Activated naive CD4-positive, alpha-beta T cell treated with anti-CD3 and anti-CD28 coated beads, Interleukin-2, amount 10 ng/mL, durations not matched to agents 7 days and 5 days (primary cell): ENCODE data around the gene OR13A1.
"Not testable (repeated sequence)": the region's sequence is repeated elsewhere in the genome, so short reads cannot be mapped to it uniquely, and the experiment has no call there.

ENCODE experiments used
- CTCF ChIA-PET: fragments of 350-600 bp; sonication (Branson Sonifier 250); formaldehyde crosslinking; loops from one replicate; lab custom pipeline; 2021; ENCODE audit warnings: antibody characterized with exemption; lab: Charles Lee
- DNase-seq: peaks from one replicate; pipeline ENCODE4 v3.0.0-alpha.2; 2020
- H3K27ac Mint-ChIP-seq: one replicate; pipeline ENCODE4 v1.8.0; 2021; ENCODE audit warnings: mild to moderate bottlenecking, moderate library complexity, mixed read lengths
- H3K27me3 Mint-ChIP-seq: one replicate; pipeline ENCODE4 v1.8.0; 2021; ENCODE audit warnings: mild to moderate bottlenecking, mixed read lengths
- H3K36me3 Mint-ChIP-seq: one replicate; pipeline ENCODE4 v1.8.0; 2021; ENCODE audit warnings: mixed read lengths
- H3K4me1 Mint-ChIP-seq: one replicate; pipeline ENCODE4 v1.8.0; 2021; ENCODE audit warnings: mixed read lengths
- H3K4me3 Mint-ChIP-seq: one replicate; pipeline ENCODE4 v1.8.0; 2021; ENCODE audit warnings: mild to moderate bottlenecking, moderate library complexity, mixed read lengths
- H3K9me3 Mint-ChIP-seq: one replicate; pipeline ENCODE4 v1.8.0; 2021; ENCODE audit warnings: mixed read lengths

Gene OR13A1

GRCh38 chr10:45319702-45320101 is 4.3 kb upstream of the OR13A1 start:
- CTCF ChIA-PET, result no interaction called here
- peaks cover 8% of the 10 kb centered on the region for H3K9me3 Mint-ChIP-seq
- H3K4me3 Mint-ChIP-seq, result no peak overlapping the region
- no peak for DNase-seq
- H3K27me3 Mint-ChIP-seq, result peaks cover 25% of the 10 kb centered on the region
- no peaks in the 10 kb centered on the region for H3K36me3 Mint-ChIP-seq
- H3K27ac Mint-ChIP-seq, result no peak overlapping the region
- H3K4me1 Mint-ChIP-seq, result no peaks in the 10 kb centered on the region

- Mint-ChIP-seq H3K36me3 (no peaks in the 10 kb centered on the region), H3K9me3 (no peaks in the 10 kb centered on the region), H3K27ac (no peak overlapping the region), H3K27me3 (peaks cover 23% of the 10 kb centered on the region), H3K4me3 (no peak overlapping the region), H3K4me1 (no peaks in the 10 kb centered on the region)
- DNase-seq, result no peak
- CTCF ChIA-PET, result no interaction called here
Measured at GRCh38 chr10:45313264-45313873, 2.0 kb downstream of the OR13A1 start.

GRCh38 chr10:45308707-45309106 is 6.7 kb downstream of the OR13A1 start:
- Mint-ChIP-seq H3K36me3 (no peaks in the 10 kb centered on the region), H3K27me3 (peaks cover 30% of the 10 kb centered on the region), H3K4me3 (no peak overlapping the region), H3K9me3 (no peaks in the 10 kb centered on the region), H3K4me1 (no peaks in the 10 kb centered on the region), H3K27ac (no peak overlapping the region)
- CTCF ChIA-PET, result interaction anchor here (1.3 kb wide), 1 partner anchor 156 kb away, joined by 4 read pairs; no protein-coding TSS in a partner anchor
- DNase-seq, result no peak

GRCh38 chr10:45302573-45302972 is 12.8 kb downstream of the OR13A1 start:
- Mint-ChIP-seq H3K36me3 (no peaks in the 10 kb centered on the region), H3K27me3 (peaks cover 45% of the 10 kb centered on the region)

GRCh38 chr10:45298341-45298955 is 17.0 kb downstream of the OR13A1 start:
- H3K9me3 Mint-ChIP-seq, DNase-seq, H3K4me1 Mint-ChIP-seq, H3K4me3 Mint-ChIP-seq, H3K36me3 Mint-ChIP-seq, CTCF ChIA-PET, H3K27ac Mint-ChIP-seq: not testable (repeated sequence)
- peaks cover 46% of the 10 kb centered on the region for H3K27me3 Mint-ChIP-seq

More at GRCh38 chr10:45302573-45302972, 12.8 kb downstream of the OR13A1 start:
- CTCF ChIA-PET, result no interaction called here
- no peak overlapping the region for H3K27ac Mint-ChIP-seq
- no peaks in the 10 kb centered on the region for H3K9me3 Mint-ChIP-seq
- DNase-seq, result no peak
- no peak overlapping the region for H3K4me3 Mint-ChIP-seq
- peaks cover 6% of the 10 kb centered on the region for H3K4me1 Mint-ChIP-seq

- CTCF ChIA-PET, result no interaction called here
Measured at GRCh38 chr10:45294681-45295080, 20.7 kb downstream of the OR13A1 start.

GRCh38 chr10:45286980-45287379 is 28.4 kb downstream of the OR13A1 start:
- Mint-ChIP-seq H3K4me1 (peaks cover 7% of the 10 kb centered on the region), H3K4me3 (no peak overlapping the region), H3K27me3 (peaks cover 9% of the 10 kb centered on the region), H3K9me3 (peaks cover 3% of the 10 kb centered on the region), H3K27ac (no peak overlapping the region), H3K36me3 (no peaks in the 10 kb centered on the region)
- CTCF ChIA-PET, result no interaction called here
- no peak for DNase-seq

More at GRCh38 chr10:45294681-45295080, 20.7 kb downstream of the OR13A1 start:
- H3K9me3 Mint-ChIP-seq, result no peaks in the 10 kb centered on the region
- H3K27me3 Mint-ChIP-seq, result peaks cover 37% of the 10 kb centered on the region
- H3K4me1 Mint-ChIP-seq, result peaks cover 18% of the 10 kb centered on the region
- no peak overlapping the region for H3K27ac Mint-ChIP-seq
- no peak overlapping the region for H3K4me3 Mint-ChIP-seq
- no peaks in the 10 kb centered on the region for H3K36me3 Mint-ChIP-seq
- no peak for DNase-seq

- H3K27ac Mint-ChIP-seq, result no peak overlapping the region
- peaks cover 16% of the 10 kb centered on the region for H3K27me3 Mint-ChIP-seq
- no peak for DNase-seq
- no peak overlapping the region for H3K4me3 Mint-ChIP-seq
- H3K36me3 Mint-ChIP-seq, result no peaks in the 10 kb centered on the region
- CTCF ChIA-PET, result interaction anchor here (1.0 to 1.5 kb wide), 2 partner anchors 57 to 183 kb away, joined by 4 to 5 read pairs; no protein-coding TSS in a partner anchor
- no peaks in the 10 kb centered on the region for H3K4me1 Mint-ChIP-seq
- peaks cover 3% of the 10 kb centered on the region for H3K9me3 Mint-ChIP-seq
Measured at GRCh38 chr10:45282061-45282460, 33.3 kb downstream of the OR13A1 start.

- CTCF ChIA-PET, result no interaction called here
- H3K27me3 Mint-ChIP-seq, result peaks cover 11% of the 10 kb centered on the region
- no peak overlapping the region for H3K4me3 Mint-ChIP-seq
- no peaks in the 10 kb centered on the region for H3K9me3 Mint-ChIP-seq
- H3K4me1 Mint-ChIP-seq, result no peaks in the 10 kb centered on the region
- no peaks in the 10 kb centered on the region for H3K36me3 Mint-ChIP-seq
- no peak overlapping the region for H3K27ac Mint-ChIP-seq
- DNase-seq, result no peak
Measured at GRCh38 chr10:45280113-45280760, 35.2 kb downstream of the OR13A1 start.

GRCh38 chr10:45279682-45280081 is 35.7 kb downstream of the OR13A1 start:
- CTCF ChIA-PET, result no interaction called here
- Mint-ChIP-seq H3K4me1 (no peaks in the 10 kb centered on the region), H3K4me3 (no peak overlapping the region), H3K9me3 (no peaks in the 10 kb centered on the region), H3K27me3 (peaks cover 12% of the 10 kb centered on the region), H3K27ac (no peak overlapping the region), H3K36me3 (no peaks in the 10 kb centered on the region)
- DNase-seq, result no peak

- Mint-ChIP-seq H3K27ac (no peak overlapping the region), H3K4me3 (no peak overlapping the region)
Measured at GRCh38 chr10:45278860-45279498, 36.4 kb downstream of the OR13A1 start.

GRCh38 chr10:45276146-45276545 is 39.3 kb downstream of the OR13A1 start:
- CTCF ChIA-PET, result interaction anchor here (0.6 kb wide), 1 partner anchor 41 kb away, joined by 4 read pairs; no protein-coding TSS in a partner anchor
- H3K27ac Mint-ChIP-seq, H3K4me1 Mint-ChIP-seq, H3K9me3 Mint-ChIP-seq, H3K4me3 Mint-ChIP-seq, DNase-seq, H3K36me3 Mint-ChIP-seq: not testable (repeated sequence)
- H3K27me3 Mint-ChIP-seq, result peaks cover 16% of the 10 kb centered on the region

More at GRCh38 chr10:45278860-45279498, 36.4 kb downstream of the OR13A1 start:
- CTCF ChIA-PET, result no interaction called here
- no peaks in the 10 kb centered on the region for H3K9me3 Mint-ChIP-seq
- H3K4me1 Mint-ChIP-seq, result no peaks in the 10 kb centered on the region
- no peaks in the 10 kb centered on the region for H3K36me3 Mint-ChIP-seq
- no peak for DNase-seq
- peaks cover 19% of the 10 kb centered on the region for H3K27me3 Mint-ChIP-seq

- no peaks in the 10 kb centered on the region for H3K9me3 Mint-ChIP-seq
- no peaks in the 10 kb centered on the region for H3K36me3 Mint-ChIP-seq
- no peak overlapping the region for H3K27ac Mint-ChIP-seq
- CTCF ChIA-PET, result no interaction called here
- no peak overlapping the region for H3K4me3 Mint-ChIP-seq
- H3K27me3 Mint-ChIP-seq, result peaks cover 24% of the 10 kb centered on the region
- H3K4me1 Mint-ChIP-seq, result no peaks in the 10 kb centered on the region
- DNase-seq, result no peak
Measured at GRCh38 chr10:45274364-45274763, 41.0 kb downstream of the OR13A1 start.

GRCh38 chr10:45267777-45268176 is 47.6 kb downstream of the OR13A1 start:
- CTCF ChIA-PET, result not testable (repeated sequence)
- peaks cover 39% of the 10 kb centered on the region for H3K27me3 Mint-ChIP-seq

More at GRCh38 chr10:45267777-45268176, 47.6 kb downstream of the OR13A1 start:
- H3K4me3 Mint-ChIP-seq, DNase-seq, H3K9me3 Mint-ChIP-seq, H3K36me3 Mint-ChIP-seq, H3K4me1 Mint-ChIP-seq, H3K27ac Mint-ChIP-seq: not testable (repeated sequence)
